CD8-positive, alpha-beta memory T cell (primary cell): ENCODE results near the gene ABCC2. TPM values are rescaled to one million over a fixed set of nuclear protein-coding genes. Genes with fewer than 3 reads are reported as not detected.

ENCODE experiments used
- CTCF ChIA-PET: fragments of 350-600 bp; sonication (Branson Sonifier 250); formaldehyde crosslinking; loops from one replicate; lab custom pipeline; 2021; ENCODE audit warnings: antibody characterized with exemption; lab: Charles Lee
- POLR2A ChIA-PET: fragments of 350-600 bp; sonication (Branson Sonifier 250); formaldehyde crosslinking; loops from one replicate; lab custom pipeline; 2021; ENCODE audit warnings: antibody characterized with exemption; lab: Charles Lee
- DNase-seq, 5 donors: peaks; one replicate each; pipeline versions ENCODE4 v3.0.0 to v3.0.0-alpha.2; 2020 to 2022; ENCODE audit warnings: mixed read lengths in 1 of 5
- H3K27ac ChIP-seq: one replicate; pipeline ENCODE4 v1.7.0; 2013; ENCODE audit warnings: low read depth, mild to moderate bottlenecking, low read length, moderate library complexity
- H3K27me3 ChIP-seq: 2 replicates; pipeline ENCODE4 v1.7.0; 2013; ENCODE audit warnings: low read length, mild to moderate bottlenecking; ENCODE audit not compliant: insufficient read depth, poor library complexity, severe bottlenecking
- H3K36me3 ChIP-seq: 2 replicates; pipeline ENCODE4 v1.7.0; 2013; ENCODE audit warnings: mild to moderate bottlenecking, low read length, moderate library complexity; ENCODE audit not compliant: insufficient read depth
- H3K4me1 ChIP-seq: 2 replicates; pipeline ENCODE4 v1.7.0; 2013; ENCODE audit warnings: mild to moderate bottlenecking, low read length, moderate library complexity; ENCODE audit not compliant: insufficient read depth
- H3K4me3 ChIP-seq: 2 replicates; pipeline ENCODE4 v1.7.0; 2013; ENCODE audit warnings: mild to moderate bottlenecking, low read length
- H3K9me3 ChIP-seq: 2 replicates; pipeline ENCODE4 v1.7.0; 2013; ENCODE audit warnings: mild to moderate bottlenecking, low read length
- H3K27ac Mint-ChIP-seq, 8 donors: one replicate each; pipeline ENCODE4 v1.8.0; 2020 to 2021; ENCODE audit warnings: mixed read lengths in 8 of 8, mild to moderate bottlenecking in 6 of 8, inconsistent platforms in 3 of 8, moderate library complexity in 3 of 8
- H3K27me3 Mint-ChIP-seq, 2 donors: one replicate each; pipeline ENCODE4 v1.8.0; 2020 to 2021; ENCODE audit warnings: mixed read lengths in 2 of 2, mild to moderate bottlenecking in 1 of 2, moderate library complexity in 1 of 2
- H3K36me3 Mint-ChIP-seq, 3 donors: one replicate each; pipeline ENCODE4 v1.8.0; 2020 to 2021; ENCODE audit warnings: mixed read lengths in 3 of 3, inconsistent platforms in 1 of 3, mild to moderate bottlenecking in 1 of 3
- H3K4me1 Mint-ChIP-seq, 3 donors: one replicate each; pipeline ENCODE4 v1.8.0; 2020 to 2021; ENCODE audit warnings: mixed read lengths in 3 of 3, inconsistent platforms in 1 of 3, mild to moderate bottlenecking in 1 of 3
- H3K4me3 Mint-ChIP-seq, 7 donors: one replicate each; pipeline ENCODE4 v1.8.0; 2020 to 2021; ENCODE audit warnings: mixed read lengths in 7 of 7, mild to moderate bottlenecking in 6 of 7, moderate library complexity in 4 of 7, inconsistent platforms in 2 of 7
- H3K9me3 Mint-ChIP-seq, 5 donors: one replicate each; pipeline ENCODE4 v1.8.0; 2020 to 2022; ENCODE audit warnings: mixed read lengths in 5 of 5, mild to moderate bottlenecking in 3 of 5, moderate library complexity in 2 of 5, inconsistent platforms in 1 of 5
- polyA plus RNA-seq: library from polyadenylated mRNA; unstranded; fragments of 300-500 nt; fragmentation: Illumina TruSeq; gene quantifications from one replicate; pipeline ENCODE4 v1.2.3, GENCODE V29; 2021
- total RNA-seq, 2 experiments: library from RNA; stranded (reverse); gene quantifications; one replicate each; pipeline ENCODE4 v1.2.3, GENCODE V29; 2021

Gene ABCC2
- total and polyA plus RNA-seq, 3 experiments from 2014 or later: 0.14 to 1.5 (median 1.1) TPM

GRCh38 chr10:99761365-99761764, 21.1 kb upstream of the ABCC2 start:
- Mint-ChIP-seq H3K36me3 (peaks cover 38 to 54% (median 42%) of the 10 kb centered on the region in 3 donors), H3K27me3 (peaks cover 0 to 2% of the 10 kb centered on the region in 2 donors), H3K27ac (no peak overlapping the region), H3K4me3 (no peak overlapping the region), H3K4me1 (peaks cover 8 to 17% (median 8%) of the 10 kb centered on the region in 3 donors), H3K9me3 (peaks cover 0 to 4% (median 0%) of the 10 kb centered on the region in 5 donors)
- Histone ChIP-seq H3K27me3 (no peaks in the 10 kb centered on the region), H3K27ac (no peak overlapping the region), H3K9me3 (no peaks in the 10 kb centered on the region), H3K4me1 (no peaks in the 10 kb centered on the region), H3K36me3 (peaks cover 17% of the 10 kb centered on the region), H3K4me3 (no peak overlapping the region)
- POLR2A ChIA-PET: no interaction called here
- DNase-seq: no peak
- CTCF ChIA-PET: no interaction called here

GRCh38 chr10:99765672-99766301, 16.7 kb upstream of the ABCC2 start:
- Mint-ChIP-seq H3K4me3 (peak overlapping the region in 2 of 7 donors; percentile 0 to 19), H3K27me3 (peaks cover 0 to 3% of the 10 kb centered on the region in 2 donors), H3K36me3 (peaks cover 11 to 18% (median 15%) of the 10 kb centered on the region in 3 donors), H3K9me3 (peaks cover 0 to 4% (median 1%) of the 10 kb centered on the region in 5 donors), H3K4me1 (peaks cover 13 to 23% (median 17%) of the 10 kb centered on the region in 3 donors), H3K27ac (peak overlapping the region in 4 of 8 donors; percentile 17 to 82 (median 54))
- Histone ChIP-seq H3K4me1 (no peaks in the 10 kb centered on the region), H3K4me3 (no peak overlapping the region), H3K27me3 (no peaks in the 10 kb centered on the region), H3K27ac (no peak overlapping the region), H3K9me3 (no peaks in the 10 kb centered on the region), H3K36me3 (no peaks in the 10 kb centered on the region)
- DNase-seq: no peak
- ChIA-PET CTCF (no interaction called here), POLR2A (interaction anchor here (1.0 kb wide), 1 partner anchor 33 kb away, joined by 8 read pairs; the partner anchor contains the start of genes COX15 and CUTC)

- peak overlapping the region in 4 of 7 donors; percentile 0 to 26 (median 20) for H3K4me3 Mint-ChIP-seq
- Histone ChIP-seq H3K4me1 (no peaks in the 10 kb centered on the region), H3K27me3 (no peaks in the 10 kb centered on the region), H3K36me3 (no peaks in the 10 kb centered on the region), H3K9me3 (no peaks in the 10 kb centered on the region), H3K27ac (no peak overlapping the region), H3K4me3 (no peak overlapping the region)
- H3K4me1 Mint-ChIP-seq: peaks cover 13 to 23% (median 17%) of the 10 kb centered on the region in 3 donors
- ChIA-PET POLR2A (interaction anchor here (1.0 kb wide), 1 partner anchor 34 kb away, joined by 8 read pairs; the partner anchor contains the start of genes COX15 and CUTC), CTCF (no interaction called here)
- peaks cover 0 to 4% (median 1%) of the 10 kb centered on the region in 5 donors for H3K9me3 Mint-ChIP-seq
- H3K36me3 Mint-ChIP-seq: peaks cover 10 to 13% (median 11%) of the 10 kb centered on the region in 3 donors
- H3K27me3 Mint-ChIP-seq: peaks cover 0 to 4% of the 10 kb centered on the region in 2 donors
- peak in 1 of 5 donors; percentile 27 for DNase-seq
- H3K27ac Mint-ChIP-seq: peak overlapping the region in 1 of 8 donors; percentile 17
These were observed 16.1 kb upstream of the ABCC2 start for GRCh38 chr10:99766302-99766681.

GRCh38 chr10:99767901-99768300, 14.5 kb upstream of the ABCC2 start:
- Histone ChIP-seq H3K4me1 (no peaks in the 10 kb centered on the region), H3K27me3 (no peaks in the 10 kb centered on the region), H3K36me3 (no peaks in the 10 kb centered on the region), H3K4me3 (no peak overlapping the region), H3K27ac (no peak overlapping the region), H3K9me3 (no peaks in the 10 kb centered on the region)
- Mint-ChIP-seq H3K4me1 (peaks cover 13 to 23% (median 17%) of the 10 kb centered on the region in 3 donors), H3K27ac (no peak overlapping the region), H3K36me3 (peaks cover 2 to 3% (median 3%) of the 10 kb centered on the region in 3 donors), H3K9me3 (peaks cover 0 to 4% (median 1%) of the 10 kb centered on the region in 5 donors), H3K4me3 (no peak overlapping the region), H3K27me3 (peaks cover 0 to 5% of the 10 kb centered on the region in 2 donors)
- POLR2A ChIA-PET: no interaction called here
- CTCF ChIA-PET: interaction anchor here (0.7 kb wide), 1 partner anchor 376 kb away, joined by 3 read pairs; no protein-coding TSS in a partner anchor
- DNase-seq: no peak

- ChIA-PET POLR2A (no interaction called here), CTCF (no interaction called here)
- peaks cover 0 to 5% of the 10 kb centered on the region in 2 donors for H3K27me3 Mint-ChIP-seq
- H3K27ac Mint-ChIP-seq: no peak overlapping the region
- peaks cover 0 to under 1% (median 0%) of the 10 kb centered on the region in 3 donors for H3K36me3 Mint-ChIP-seq
- Histone ChIP-seq H3K27ac (no peak overlapping the region), H3K4me3 (no peak overlapping the region), H3K36me3 (no peaks in the 10 kb centered on the region), H3K27me3 (no peaks in the 10 kb centered on the region), H3K4me1 (no peaks in the 10 kb centered on the region), H3K9me3 (no peaks in the 10 kb centered on the region)
- no peak for DNase-seq
- H3K4me3 Mint-ChIP-seq: no peak overlapping the region
- peaks cover 0 to 4% (median 0%) of the 10 kb centered on the region in 5 donors for H3K9me3 Mint-ChIP-seq
- H3K4me1 Mint-ChIP-seq: peaks cover 13 to 23% (median 17%) of the 10 kb centered on the region in 3 donors
These were observed 13.9 kb upstream of the ABCC2 start for GRCh38 chr10:99768556-99768955.

GRCh38 chr10:99769706-99770105, 12.7 kb upstream of the ABCC2 start:
- ChIA-PET POLR2A (no interaction called here), CTCF (no interaction called here)
- no peak overlapping the region for H3K4me3 Mint-ChIP-seq
- Histone ChIP-seq H3K4me3 (no peak overlapping the region), H3K27ac (no peak overlapping the region), H3K27me3 (no peaks in the 10 kb centered on the region), H3K36me3 (no peaks in the 10 kb centered on the region), H3K9me3 (no peaks in the 10 kb centered on the region), H3K4me1 (no peaks in the 10 kb centered on the region)
- peaks cover 0 to 1% (median 0%) of the 10 kb centered on the region in 5 donors for H3K9me3 Mint-ChIP-seq
- no peak for DNase-seq
- no peaks in the 10 kb centered on the region for H3K36me3 Mint-ChIP-seq
- H3K4me1 Mint-ChIP-seq: peaks cover 13 to 20% (median 17%) of the 10 kb centered on the region in 3 donors
- H3K27ac Mint-ChIP-seq: no peak overlapping the region
- peaks cover 0 to 5% of the 10 kb centered on the region in 2 donors for H3K27me3 Mint-ChIP-seq

GRCh38 chr10:99770408-99771045, 11.9 kb upstream of the ABCC2 start:
- CTCF ChIA-PET: no interaction called here

GRCh38 chr10:99775850-99776249, 6.6 kb upstream of the ABCC2 start:
- no peak overlapping the region for H3K27ac ChIP-seq
- H3K36me3 Mint-ChIP-seq: peaks cover 0 to 8% (median 1%) of the 10 kb centered on the region in 3 donors
- H3K9me3 ChIP-seq: no peaks in the 10 kb centered on the region
- H3K4me1 Mint-ChIP-seq: peaks cover 0 to 2% (median 0%) of the 10 kb centered on the region in 3 donors
- no peak overlapping the region for H3K4me3 ChIP-seq
- no peaks in the 10 kb centered on the region for H3K27me3 ChIP-seq
- POLR2A ChIA-PET: no interaction called here
- H3K4me1 ChIP-seq: no peaks in the 10 kb centered on the region
- CTCF ChIA-PET: no interaction called here
- no peak for DNase-seq
- H3K4me3 Mint-ChIP-seq: no peak overlapping the region
- H3K36me3 ChIP-seq: no peaks in the 10 kb centered on the region
- peaks cover 2 to 4% of the 10 kb centered on the region in 2 donors for H3K27me3 Mint-ChIP-seq
- no peak overlapping the region for H3K27ac Mint-ChIP-seq
- H3K9me3 Mint-ChIP-seq: no peaks in the 10 kb centered on the region

More at GRCh38 chr10:99770408-99771045, 11.9 kb upstream of the ABCC2 start:
- no peak overlapping the region for H3K27ac ChIP-seq
- H3K4me3 ChIP-seq: no peak overlapping the region
- no peak overlapping the region for H3K4me3 Mint-ChIP-seq
- H3K27me3 Mint-ChIP-seq: peaks cover 0 to 4% of the 10 kb centered on the region in 2 donors
- H3K9me3 Mint-ChIP-seq: peaks cover 0 to 1% (median 0%) of the 10 kb centered on the region in 5 donors
- POLR2A ChIA-PET: no interaction called here
- peaks cover 13 to 17% (median 15%) of the 10 kb centered on the region in 3 donors for H3K4me1 Mint-ChIP-seq
- no peaks in the 10 kb centered on the region for H3K27me3 ChIP-seq
- no peaks in the 10 kb centered on the region for H3K9me3 ChIP-seq
- no peaks in the 10 kb centered on the region for H3K36me3 ChIP-seq
- H3K36me3 Mint-ChIP-seq: no peaks in the 10 kb centered on the region
- H3K27ac Mint-ChIP-seq: no peak overlapping the region
- no peaks in the 10 kb centered on the region for H3K4me1 ChIP-seq
- no peak for DNase-seq
